GM10266 (cell line): Measurements from ENCODE around the gene ATP6V1E1.
"Not testable (repeated sequence)": the region's sequence is repeated elsewhere in the genome, so short reads cannot be mapped to it uniquely, and the experiment has no call there.

Experiments
- DNase-seq: peaks from one replicate; pipeline ENCODE4 v3.0.0; 2012; ENCODE audit errors: extremely low spot score
- TF ChIP-seq, protein P1 (sequence below): IDR thresholded peaks from 2 replicates; pipeline ENCODE4 v1.5.1; 2012; ENCODE audit warnings: mild to moderate bottlenecking, low read depth; ENCODE audit not compliant: control insufficient read depth, insufficient read depth; ENCODE audit errors: missing control alignments

Gene ATP6V1E1

DNA sequence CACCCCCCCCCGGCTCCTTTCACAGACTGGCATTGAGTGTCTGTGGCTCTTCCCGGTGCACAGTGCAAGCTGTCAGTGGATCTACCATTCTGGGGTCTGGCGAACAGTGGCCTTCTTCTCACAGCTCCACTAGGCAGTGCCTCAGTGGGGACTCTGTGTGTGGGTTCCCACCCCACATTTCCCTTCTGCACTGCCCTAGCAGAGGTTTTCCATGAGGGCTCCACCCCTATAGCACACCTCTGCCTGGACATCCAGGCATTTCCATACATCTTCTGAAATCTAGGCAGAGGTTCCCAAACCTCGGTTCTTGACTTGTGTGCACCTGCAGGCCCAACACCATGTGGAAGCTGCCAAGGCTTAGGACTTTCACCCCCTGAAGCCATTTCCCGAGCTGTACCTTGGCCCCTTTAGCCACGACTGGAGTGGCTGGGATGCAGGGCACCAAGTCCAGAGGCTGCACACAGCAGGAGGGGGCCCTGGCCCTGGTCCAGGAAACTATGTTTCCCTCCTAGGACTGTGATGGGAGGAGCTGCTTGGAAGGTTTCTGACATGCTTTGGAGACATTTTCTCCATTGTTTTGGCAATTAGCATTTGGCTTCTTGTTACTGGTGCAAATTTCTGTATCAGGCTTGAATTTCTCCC is 36.0 kb upstream of the ATP6V1E1 start:
- DNase-seq: no peak
- TF ChIP-seq, protein P1, sequence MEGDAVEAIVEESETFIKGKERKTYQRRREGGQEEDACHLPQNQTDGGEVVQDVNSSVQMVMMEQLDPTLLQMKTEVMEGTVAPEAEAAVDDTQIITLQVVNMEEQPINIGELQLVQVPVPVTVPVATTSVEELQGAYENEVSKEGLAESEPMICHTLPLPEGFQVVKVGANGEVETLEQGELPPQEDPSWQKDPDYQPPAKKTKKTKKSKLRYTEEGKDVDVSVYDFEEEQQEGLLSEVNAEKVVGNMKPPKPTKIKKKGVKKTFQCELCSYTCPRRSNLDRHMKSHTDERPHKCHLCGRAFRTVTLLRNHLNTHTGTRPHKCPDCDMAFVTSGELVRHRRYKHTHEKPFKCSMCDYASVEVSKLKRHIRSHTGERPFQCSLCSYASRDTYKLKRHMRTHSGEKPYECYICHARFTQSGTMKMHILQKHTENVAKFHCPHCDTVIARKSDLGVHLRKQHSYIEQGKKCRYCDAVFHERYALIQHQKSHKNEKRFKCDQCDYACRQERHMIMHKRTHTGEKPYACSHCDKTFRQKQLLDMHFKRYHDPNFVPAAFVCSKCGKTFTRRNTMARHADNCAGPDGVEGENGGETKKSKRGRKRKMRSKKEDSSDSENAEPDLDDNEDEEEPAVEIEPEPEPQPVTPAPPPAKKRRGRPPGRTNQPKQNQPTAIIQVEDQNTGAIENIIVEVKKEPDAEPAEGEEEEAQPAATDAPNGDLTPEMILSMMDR: no peak

DNA sequence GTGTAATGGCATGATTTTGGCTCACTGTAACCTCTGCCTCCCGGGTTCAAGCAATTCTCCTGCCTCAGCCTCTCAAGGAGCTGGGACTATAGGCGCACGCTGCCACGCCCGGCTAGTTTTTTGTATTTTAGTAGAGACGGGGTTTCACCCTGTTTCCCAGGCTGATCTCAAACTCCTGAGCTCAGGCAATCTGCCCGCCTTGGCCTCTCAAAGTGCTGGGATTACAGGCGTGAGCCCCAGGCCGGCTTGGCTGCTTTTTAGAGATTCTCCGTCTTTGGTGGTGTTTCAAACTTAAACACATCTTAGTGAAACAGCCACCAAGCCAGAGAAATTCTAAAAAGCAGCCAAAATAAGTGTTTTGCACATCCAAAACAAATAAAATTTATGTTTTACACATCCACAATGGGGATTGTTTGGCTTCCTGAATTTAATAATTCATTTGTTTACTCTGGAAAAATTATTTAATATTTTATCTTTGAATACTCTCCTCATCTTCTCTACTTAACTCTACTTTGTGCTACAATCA is 28.4 kb upstream of the ATP6V1E1 start:
- TF ChIP-seq, protein P1: no peak
- DNase-seq: no peak

DNA sequence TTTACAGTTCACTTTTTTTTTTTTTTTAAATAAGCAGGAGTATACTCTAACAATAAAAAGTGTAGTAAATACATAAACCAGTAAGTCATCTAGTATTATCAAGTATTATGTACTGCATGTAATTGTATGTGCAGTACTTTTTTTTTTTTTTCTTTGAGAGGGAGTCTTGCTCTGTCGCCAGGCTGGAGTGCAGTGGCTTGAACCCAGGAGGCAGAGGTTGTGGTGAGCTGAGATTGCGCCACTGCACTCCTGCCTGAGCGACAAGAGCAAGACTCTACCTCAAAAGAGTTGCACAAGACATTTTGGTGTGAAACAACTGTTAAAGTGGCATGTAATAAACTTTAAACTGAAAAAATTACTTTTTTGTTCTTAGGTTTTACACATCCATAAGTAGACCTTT is 26.7 kb upstream of the ATP6V1E1 start:
- DNase-seq: no peak
- TF ChIP-seq, protein P1: no peak

DNA sequence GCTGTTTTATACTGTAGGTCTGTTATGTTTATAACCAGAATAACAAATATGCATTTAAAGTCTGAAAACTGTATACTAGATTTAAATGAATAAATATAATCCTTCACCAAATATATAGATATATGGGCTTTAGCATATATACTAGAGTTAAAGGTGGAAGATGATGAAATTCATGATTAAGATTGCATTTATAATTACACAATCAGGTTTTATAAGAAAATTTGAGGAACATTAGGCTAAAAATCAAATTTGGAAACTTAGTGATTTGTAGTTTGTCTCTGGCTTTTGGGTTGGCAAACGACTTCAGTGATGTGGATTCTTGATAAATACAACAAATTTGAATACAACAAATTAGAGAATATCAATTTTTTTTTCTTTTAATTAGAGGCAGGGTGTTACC is 20.0 kb upstream of the ATP6V1E1 start:
- DNase-seq: no peak
- TF ChIP-seq, protein P1: no peak

DNA sequence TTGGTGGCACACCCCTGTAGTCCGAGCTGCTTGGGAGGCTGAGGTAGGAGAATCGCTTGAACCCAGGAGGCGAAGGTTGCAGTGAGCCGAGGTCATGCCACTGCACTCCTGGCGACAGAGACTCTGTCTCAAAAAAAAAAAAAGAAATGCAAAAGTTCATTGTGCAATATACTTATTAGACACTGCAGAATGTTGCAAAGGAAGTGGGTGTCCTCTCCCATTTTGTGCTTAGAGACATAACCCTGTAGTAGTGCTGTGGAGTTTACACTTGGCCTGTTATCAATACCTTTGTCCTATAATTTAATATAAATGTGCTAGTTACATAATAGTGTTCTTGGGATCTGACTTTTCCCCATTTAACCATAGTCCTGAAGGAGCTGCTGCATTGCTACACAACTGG is 19.4 kb upstream of the ATP6V1E1 start:
- TF ChIP-seq, protein P1: no peak
- DNase-seq: no peak

DNA sequence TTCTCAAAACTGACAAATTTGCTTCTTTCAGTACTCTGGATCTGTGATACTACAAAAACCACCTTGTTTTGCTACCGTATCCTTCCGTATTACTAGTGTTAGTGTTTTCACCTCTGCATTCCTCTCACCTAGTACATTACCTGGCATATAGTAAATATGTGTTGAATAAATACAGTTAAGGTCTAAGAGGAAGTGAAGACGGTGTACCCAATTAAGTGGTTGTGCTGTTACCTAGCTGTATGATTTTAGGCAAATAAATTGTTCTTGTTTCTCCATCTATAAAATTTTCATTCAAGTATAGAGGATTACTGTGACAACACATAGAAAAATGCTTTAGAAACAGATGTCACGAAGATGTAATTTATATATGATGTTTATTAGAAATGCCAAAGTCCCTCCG is 18.9 kb upstream of the ATP6V1E1 start:
- TF ChIP-seq, protein P1: no peak
- no peak for DNase-seq

DNA sequence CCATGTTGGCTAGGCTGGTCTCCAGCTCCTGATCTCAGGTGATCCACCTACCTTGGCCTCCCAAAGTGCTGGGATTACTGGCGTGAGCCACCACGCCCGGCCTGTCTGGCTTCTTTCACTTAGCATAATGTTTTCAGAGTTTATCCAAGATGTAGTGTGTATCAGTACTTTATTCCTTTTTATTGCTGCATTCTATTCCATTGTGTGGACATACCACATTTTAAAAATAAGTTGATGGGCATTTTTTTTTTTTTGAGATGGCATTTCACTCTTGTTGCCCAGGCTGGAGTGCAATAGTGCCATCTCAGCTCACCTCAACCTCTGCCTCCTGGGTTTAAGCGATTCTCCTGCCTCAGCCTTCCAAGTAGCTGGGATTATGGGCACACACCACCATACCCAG is 13.8 kb upstream of the ATP6V1E1 start:
- not testable (repeated sequence) for DNase-seq

DNA sequence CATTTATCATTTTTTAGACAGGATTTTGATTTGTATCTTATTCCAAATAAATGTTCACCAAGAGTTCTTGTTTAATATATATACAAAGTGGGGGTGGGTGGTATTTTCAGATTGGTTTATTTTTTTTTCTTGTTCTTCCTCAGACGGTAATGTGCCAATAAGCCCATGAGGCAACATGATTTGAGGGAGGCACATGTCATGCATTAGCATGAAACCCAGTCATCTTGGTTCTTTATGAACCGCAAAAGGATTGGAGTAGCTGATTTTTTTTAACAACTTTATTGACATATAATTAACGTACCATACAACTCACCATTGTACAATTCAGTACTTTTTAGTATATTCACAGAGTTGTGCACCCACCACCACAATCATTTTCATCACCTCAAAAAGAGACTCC is 12.7 kb upstream of the ATP6V1E1 start:
- TF ChIP-seq, protein P1: no peak
- DNase-seq: no peak
